Germinal center (tissue), 1 donor: Measurements from ENCODE around the gene SUN1.
A peak's percentile ranks its signal among the peaks of the same experiment; 100 is the strongest.

Experiments
- DNase-seq: peaks from one replicate; pipeline ENCODE4 v3.0.0; 2012; ENCODE audit warnings: mixed read lengths, low spot score

The SUN1 gene

GRCh38 chr7:876972-877311, 44.7 kb downstream of the SUN1 start:
- no peak for DNase-seq

- peak; percentile 14 for DNase-seq
Observed at GRCh38 chr7:877312-878232, 45.3 kb downstream of the SUN1 start.

- no peak for DNase-seq
Observed at GRCh38 chr7:879093-879492, 46.8 kb downstream of the SUN1 start.

- no peak for DNase-seq
Observed at GRCh38 chr7:879706-880105, 47.4 kb downstream of the SUN1 start.

GRCh38 chr7:880450-880849, 48.2 kb downstream of the SUN1 start:
- DNase-seq, result no peak

GRCh38 chr7:881441-882234, 49.4 kb downstream of the SUN1 start:
- DNase-seq, result no peak

GRCh38 chr7:882336-883035, 50.2 kb downstream of the SUN1 start:
- DNase-seq, result no peak

GRCh38 chr7:883055-884021, 51.1 kb downstream of the SUN1 start:
- DNase-seq, result no peak

GRCh38 chr7:884191-885003, 52.1 kb downstream of the SUN1 start:
- DNase-seq, result no peak

- DNase-seq, result no peak
Observed at GRCh38 chr7:885261-885892, 53.1 kb downstream of the SUN1 start.

- DNase-seq, result no peak
Observed at GRCh38 chr7:885893-886625, 53.8 kb downstream of the SUN1 start.

- no peak for DNase-seq
Observed at GRCh38 chr7:886626-887487, 54.6 kb downstream of the SUN1 start.

- DNase-seq, result no peak
Observed at GRCh38 chr7:887488-887820, 55.2 kb downstream of the SUN1 start.

- DNase-seq, result no peak
Observed at GRCh38 chr7:888081-889024, 56.1 kb downstream of the SUN1 start.

GRCh38 chr7:889025-889390, 56.7 kb downstream of the SUN1 start:
- no peak for DNase-seq

GRCh38 chr7:889391-889790, 57.1 kb downstream of the SUN1 start:
- no peak for DNase-seq

GRCh38 chr7:890868-891267, 58.6 kb downstream of the SUN1 start:
- DNase-seq, result no peak
